T-helper 2 cell (primary cell): ENCODE data around the gene CNPY4.
A peak's percentile ranks its signal among the peaks of the same experiment; 100 is the strongest.
"Not testable (repeated sequence)": the region's sequence is repeated elsewhere in the genome, so short reads cannot be mapped to it uniquely, and the experiment has no call there.

ENCODE experiments used
- DNase-seq, 5 experiments: peaks; one replicate each; pipeline versions ENCODE4 v3.0.0 to v3.0.0-alpha.2; 2012 to 2022

Gene CNPY4

GRCh38 chr7:100119970-100120732, 717 bp downstream of the CNPY4 start:
- DNase-seq = peak; percentile 33 to 84 (median 63)

GRCh38 chr7:100120733-100121036, 1.3 kb downstream of the CNPY4 start:
- no peak for DNase-seq

GRCh38 chr7:100122067-100122466, 2.6 kb downstream of the CNPY4 start:
- DNase-seq = no peak

DNA sequence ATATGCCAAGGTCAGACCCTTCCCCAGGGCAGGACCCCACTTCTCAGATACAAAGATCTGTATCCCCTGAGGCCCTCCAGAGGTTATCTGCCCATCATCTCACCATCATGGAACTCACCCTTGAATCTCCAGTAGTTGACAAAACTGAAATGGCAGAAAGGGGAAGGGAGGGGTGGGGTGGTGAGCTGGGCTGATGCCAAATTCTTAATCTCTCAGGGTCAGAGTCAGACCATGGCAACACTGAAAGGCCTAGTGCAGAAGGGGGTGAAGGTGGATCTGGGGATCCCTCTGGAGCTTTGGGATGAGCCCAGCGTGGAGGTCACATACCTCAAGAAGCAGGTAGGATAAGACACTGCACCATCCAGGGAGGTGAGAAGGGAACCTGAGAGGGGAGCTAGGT, 3.1 kb downstream of the CNPY4 start:
- no peak for DNase-seq

DNA sequence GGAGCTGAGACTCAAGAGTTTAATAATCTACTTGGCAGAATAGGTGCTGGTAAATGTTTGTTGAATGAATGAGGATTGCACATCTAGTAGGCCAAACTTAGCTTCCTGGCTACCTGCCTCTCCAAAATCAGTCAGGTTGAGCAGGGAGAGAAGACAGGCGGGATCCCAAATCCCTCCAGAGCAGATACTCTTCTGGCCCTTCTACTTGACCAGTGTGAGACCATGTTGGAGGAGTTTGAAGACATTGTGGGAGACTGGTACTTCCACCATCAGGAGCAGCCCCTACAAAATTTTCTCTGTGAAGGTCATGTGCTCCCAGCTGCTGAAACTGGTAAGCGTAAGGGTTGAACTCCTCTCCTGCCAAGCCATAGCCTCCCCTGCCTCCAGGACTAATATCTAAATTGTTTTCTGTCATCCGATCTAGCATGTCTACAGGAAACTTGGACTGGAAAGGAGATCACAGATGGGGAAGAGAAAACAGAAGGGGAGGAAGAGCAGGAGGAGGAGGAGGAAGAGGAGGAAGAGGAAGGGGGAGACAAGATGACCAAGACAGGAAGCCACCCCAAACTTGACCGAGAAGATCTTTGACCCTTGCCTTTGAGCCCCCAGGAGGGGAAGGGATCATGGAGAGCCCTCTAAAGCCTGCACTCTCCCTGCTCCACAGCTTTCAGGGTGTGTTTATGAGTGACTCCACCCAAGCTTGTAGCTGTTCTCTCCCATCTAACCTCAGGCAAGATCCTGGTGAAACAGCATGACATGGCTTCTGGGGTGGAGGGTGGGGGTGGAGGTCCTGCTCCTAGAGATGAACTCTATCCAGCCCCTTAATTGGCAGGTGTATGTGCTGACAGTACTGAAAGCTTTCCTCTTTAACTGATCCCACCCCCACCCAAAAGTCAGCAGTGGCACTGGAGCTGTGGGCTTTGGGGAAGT, 5.1 kb downstream of the CNPY4 start:
- DNase-seq = no peak

DNA sequence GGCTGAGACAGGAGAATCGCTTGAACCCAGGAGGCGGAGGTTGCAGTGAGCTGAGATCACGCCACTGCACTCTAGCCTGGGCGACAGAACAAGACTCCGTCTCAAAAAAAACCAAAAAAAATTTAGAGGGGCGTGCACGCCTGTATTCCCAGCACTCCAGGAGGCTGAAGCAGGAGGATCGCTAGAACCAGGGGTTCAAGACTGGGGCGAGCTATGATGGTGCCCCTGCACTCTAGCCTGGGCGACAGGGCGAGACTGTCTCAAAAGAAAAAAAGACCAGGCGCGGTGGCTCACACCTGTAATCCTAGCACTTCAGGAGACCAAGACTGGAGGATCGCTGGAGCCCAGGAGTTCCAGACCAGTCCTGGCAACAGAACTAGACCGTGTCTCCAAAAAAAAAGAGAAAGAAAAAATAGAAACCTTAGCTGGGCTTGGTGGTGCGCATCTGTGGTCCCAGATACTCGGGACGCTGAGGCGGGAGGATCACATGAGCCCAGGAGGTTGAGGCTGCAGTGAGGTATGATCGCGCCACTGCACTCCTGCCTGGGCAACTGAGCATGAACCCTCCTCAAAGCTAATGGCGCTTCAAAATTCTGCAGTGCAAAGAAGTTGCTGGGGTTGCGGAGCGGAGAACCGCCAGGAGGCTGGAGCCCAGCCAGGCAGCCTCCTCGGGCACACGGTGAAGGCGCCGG, 7.0 kb downstream of the CNPY4 start:
- no peak for DNase-seq

DNA sequence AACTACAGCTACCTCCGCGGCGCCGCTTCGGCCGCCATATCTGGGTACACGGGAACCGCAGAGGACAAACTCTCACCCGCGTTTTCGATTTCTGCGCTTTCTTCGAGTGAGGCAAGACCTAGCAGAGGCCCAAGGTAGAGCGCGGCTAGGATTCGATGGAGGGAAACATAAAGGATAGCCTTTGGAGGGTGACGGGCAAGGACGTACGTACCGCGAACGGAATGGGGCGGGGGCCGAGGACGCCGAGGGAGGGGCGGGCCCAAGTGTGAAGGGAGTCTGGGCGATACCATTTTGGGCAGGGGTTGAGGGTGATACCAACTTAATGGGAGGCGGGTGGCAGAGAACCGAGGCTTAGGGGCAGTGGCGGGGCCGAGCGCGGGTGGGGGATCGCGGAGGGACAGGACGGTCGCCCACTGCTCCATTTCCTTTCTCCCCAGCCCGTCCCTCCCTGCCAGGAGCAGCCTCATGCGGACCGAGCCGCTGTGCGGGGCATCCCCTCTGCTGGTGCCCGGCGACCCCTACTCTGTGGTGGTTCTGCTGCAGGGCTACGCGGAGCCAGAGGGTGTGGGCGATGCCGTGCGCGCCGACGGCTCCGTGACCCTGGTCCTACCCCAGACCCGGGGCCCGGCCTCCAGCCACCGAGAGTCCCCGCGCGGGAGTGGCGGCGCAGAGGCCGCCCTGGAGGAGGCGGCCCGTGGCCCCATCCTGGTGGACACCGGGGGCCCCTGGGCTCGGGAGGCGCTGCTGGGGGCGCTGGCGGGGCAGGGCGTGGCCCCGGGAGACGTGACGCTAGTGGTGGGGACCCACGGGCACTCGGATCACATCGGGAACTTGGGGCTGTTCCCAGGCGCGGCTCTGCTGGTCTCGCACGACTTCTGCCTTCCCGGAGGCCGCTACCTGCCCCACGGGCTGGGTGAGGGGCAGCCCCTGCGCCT, 7.8 kb downstream of the CNPY4 start, which contains the start of gene MBLAC1:
MBLAC1 (plus strand) TSS at position 37 of the 935 bp plus-strand sequence; CDS start at position 466, 429 bp downstream.
- DNase-seq = peak; percentile 72 to 95 (median 87)

GRCh38 chr7:100127866-100128636, 8.6 kb downstream of the CNPY4 start:
- DNase-seq = peak in 1 of 5 experiments; percentile 55

- DNase-seq = no peak
Measured at GRCh38 chr7:100128637-100128963, 9.2 kb downstream of the CNPY4 start.

DNA sequence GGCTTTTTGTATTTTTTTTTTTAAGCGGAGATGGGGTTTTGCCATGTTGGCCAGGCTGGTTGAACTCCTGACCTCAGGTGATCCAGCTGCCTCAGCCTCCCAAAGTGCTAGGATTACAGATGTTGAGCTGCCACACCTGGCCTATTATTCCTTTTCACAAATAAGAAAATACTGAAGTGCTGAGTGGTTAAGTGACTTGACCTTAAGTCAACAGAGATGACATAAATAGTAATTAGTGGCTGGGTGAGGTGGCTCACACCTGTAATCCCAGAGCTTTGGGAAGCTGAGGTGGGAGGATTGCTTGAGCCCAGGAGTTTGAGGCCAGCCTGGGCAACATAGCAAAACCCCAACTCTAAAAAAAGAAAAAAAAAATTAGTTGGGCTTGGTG, 10.8 kb downstream of the CNPY4 start:
- DNase-seq = not testable (repeated sequence)

DNA sequence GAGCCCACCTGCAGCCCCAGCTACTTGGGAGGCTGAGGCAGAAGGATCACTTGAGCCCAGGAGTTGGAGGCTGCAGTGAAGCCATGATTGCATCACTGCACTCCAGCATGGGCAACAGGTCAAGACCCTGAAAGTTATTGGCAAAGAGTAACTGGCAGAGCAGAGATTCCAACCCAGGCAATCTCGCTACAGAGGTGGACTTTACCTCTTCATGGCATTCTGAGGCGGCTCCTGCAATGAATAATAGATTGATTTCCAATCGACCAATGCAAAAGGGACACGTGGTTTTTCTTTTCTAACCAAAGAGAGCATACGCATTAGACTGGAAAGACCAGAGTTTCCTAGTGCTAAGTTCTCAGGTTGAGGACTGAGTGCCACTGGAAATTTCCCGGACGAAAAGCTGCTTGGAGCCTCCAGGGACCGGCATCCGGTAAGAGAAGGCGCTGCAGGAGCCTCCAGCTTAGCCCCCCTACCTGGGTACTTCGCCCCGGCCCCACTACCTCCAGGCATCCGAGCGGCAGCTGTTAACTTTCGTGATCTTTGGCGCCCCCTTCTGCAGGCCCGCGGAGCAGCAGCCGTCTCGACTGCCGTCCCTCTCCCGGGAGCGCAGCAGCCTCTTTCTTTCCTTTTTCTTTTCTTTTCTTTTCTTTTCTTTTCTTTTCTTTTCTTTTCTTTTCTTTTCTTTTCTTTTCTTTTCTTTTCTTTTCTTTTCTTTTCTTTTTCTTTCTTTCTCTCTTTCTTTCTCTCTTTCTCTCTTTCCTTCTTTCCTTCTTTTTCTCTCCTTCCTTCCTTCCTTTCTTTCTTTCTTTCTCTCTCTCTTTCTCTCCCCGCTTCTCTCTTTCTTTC, 11.4 kb downstream of the CNPY4 start:
- DNase-seq = peak; percentile 65 to 79 (median 74)

GRCh38 chr7:100132126-100132525, 12.7 kb downstream of the CNPY4 start:
- no peak for DNase-seq

GRCh38 chr7:100132697-100133151, 13.3 kb downstream of the CNPY4 start:
- DNase-seq = peak in 4 of 5 experiments; percentile 43 to 72 (median 52)

GRCh38 chr7:100137851-100138760, 18.7 kb downstream of the CNPY4 start:
- DNase-seq = no peak

DNA sequence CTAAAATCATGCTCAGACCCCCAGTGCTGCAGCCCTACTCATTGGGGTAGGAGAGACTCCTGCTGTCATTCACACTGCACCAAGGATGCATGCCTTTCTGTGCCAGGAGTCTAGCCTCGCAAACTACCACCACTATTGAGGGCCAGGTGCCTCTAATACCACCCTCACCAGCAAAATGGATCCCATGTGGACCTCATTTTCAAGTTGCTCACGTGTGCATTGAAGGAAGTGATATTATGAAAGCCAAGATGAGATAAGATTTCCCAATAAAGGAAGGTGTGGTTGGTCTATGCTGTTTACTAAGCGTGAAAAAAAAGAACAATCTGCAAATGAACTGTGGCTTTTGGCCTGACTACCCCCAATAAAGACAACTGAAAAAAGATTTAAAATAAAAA, 22.1 kb downstream of the CNPY4 start:
- no peak for DNase-seq

DNA sequence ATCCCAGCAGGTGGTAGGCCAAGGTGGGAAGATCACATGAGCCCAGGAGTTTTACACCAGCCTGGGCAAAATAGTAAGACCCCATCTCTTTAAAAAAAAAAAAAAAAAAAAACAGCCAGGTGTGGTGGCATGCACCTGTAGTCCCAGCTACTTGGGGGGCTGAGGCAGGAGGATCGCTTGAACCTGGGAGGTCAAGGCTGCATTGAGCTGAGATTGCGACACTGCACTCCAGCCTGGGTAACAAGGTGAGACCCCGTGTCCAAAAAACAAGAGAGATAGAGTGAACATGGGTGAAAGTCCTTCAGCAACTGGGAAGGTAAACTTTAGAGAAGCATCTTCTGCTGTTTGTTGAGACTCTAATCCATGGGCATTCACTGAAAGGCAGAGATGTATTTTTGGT, 23.0 kb downstream of the CNPY4 start:
- DNase-seq = no peak

DNA sequence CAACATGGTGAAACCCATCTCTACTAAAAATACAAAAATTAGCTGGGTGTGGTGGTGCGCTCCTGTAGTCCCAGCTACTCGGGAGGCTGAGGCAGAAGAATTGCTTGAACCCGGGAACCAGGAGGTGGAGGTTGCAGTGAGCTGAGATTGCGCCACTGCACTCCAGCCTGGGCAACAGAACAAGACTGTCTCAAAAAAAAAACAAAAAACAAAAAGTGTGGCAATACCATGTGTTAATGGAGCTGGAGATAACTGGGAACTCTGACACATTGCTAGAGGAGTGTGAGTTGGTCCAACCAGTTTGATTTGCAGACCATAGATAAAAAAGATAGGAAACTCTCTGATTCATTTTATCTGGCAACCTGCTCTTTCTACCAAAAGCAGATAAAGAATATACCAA, 26.9 kb downstream of the CNPY4 start:
- not testable (repeated sequence) for DNase-seq

- no peak for DNase-seq
Measured at GRCh38 chr7:100147278-100147677, 27.8 kb downstream of the CNPY4 start.

DNA sequence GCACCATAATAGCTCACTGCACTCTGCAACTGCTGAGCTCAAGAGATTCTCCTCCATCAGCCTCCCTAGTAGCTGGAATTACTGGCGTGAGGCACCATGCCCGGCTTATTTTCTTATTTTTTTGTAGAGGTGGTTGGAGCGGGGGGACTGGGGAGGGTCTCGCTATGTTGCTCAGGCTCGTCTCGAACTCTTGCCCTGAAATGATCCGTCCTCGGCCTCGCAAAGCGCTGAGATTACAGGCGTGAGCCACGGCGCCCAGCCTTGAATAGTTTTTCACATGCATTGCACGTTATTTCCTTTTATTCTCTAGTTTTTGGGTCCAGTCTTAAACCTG, 28.8 kb downstream of the CNPY4 start:
- no peak for DNase-seq
